ENCODE data around the gene KCNT2.

The KCNT2 gene

DNA sequence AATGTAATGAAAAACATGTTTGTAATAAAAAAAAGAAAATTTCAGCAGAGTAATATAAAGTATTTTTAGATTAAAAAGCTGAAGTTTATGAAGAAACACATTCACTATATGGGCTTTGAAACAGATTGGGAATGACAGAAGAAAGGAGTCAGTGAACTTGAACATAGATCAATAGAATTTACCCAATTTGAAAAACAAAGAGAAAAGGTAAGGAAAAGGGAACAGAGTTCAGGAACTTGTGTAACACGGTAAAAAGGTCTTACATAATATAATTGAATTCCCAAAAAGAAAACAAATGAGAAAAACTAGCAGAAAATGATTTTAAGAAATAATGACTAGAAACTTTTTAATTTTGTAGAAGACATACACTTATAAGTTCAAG, 206.8 kb downstream of the KCNT2 start:
- H3K27ac ChIP-seq, result no peak overlapping the region
- no peak overlapping the region for H3K4me2 ChIP-seq
- TF ChIP-seq, protein P1, sequence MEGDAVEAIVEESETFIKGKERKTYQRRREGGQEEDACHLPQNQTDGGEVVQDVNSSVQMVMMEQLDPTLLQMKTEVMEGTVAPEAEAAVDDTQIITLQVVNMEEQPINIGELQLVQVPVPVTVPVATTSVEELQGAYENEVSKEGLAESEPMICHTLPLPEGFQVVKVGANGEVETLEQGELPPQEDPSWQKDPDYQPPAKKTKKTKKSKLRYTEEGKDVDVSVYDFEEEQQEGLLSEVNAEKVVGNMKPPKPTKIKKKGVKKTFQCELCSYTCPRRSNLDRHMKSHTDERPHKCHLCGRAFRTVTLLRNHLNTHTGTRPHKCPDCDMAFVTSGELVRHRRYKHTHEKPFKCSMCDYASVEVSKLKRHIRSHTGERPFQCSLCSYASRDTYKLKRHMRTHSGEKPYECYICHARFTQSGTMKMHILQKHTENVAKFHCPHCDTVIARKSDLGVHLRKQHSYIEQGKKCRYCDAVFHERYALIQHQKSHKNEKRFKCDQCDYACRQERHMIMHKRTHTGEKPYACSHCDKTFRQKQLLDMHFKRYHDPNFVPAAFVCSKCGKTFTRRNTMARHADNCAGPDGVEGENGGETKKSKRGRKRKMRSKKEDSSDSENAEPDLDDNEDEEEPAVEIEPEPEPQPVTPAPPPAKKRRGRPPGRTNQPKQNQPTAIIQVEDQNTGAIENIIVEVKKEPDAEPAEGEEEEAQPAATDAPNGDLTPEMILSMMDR (conservative IDR thresholded peaks at IDR 0.05; ENCODE audit: low read depth, low read length), result no peak
- no peaks in the 10 kb centered on the region for H3K27me3 ChIP-seq (ENCODE audit: insufficient read depth, low read depth)
- no peak overlapping the region for H3K9ac ChIP-seq
- H3K4me1 ChIP-seq (ENCODE audit: low read depth, poor library complexity, severe bottlenecking), result no peaks in the 10 kb centered on the region
- H3K36me3 ChIP-seq (ENCODE audit: insufficient read depth), result no peaks in the 10 kb centered on the region
- no peak overlapping the region for H3K4me3 ChIP-seq (IDR thresholded peaks at IDR 0.05; ENCODE audit: insufficient read depth, low read depth, low read length)
- H3K79me2 ChIP-seq (ENCODE audit: insufficient read depth, low read depth), result no peaks in the 10 kb centered on the region
- H4K20me1 ChIP-seq (ENCODE audit: insufficient read depth), result no peaks in the 10 kb centered on the region
- H2AFZ ChIP-seq (ENCODE audit: low read depth), result no peak overlapping the region

DNA sequence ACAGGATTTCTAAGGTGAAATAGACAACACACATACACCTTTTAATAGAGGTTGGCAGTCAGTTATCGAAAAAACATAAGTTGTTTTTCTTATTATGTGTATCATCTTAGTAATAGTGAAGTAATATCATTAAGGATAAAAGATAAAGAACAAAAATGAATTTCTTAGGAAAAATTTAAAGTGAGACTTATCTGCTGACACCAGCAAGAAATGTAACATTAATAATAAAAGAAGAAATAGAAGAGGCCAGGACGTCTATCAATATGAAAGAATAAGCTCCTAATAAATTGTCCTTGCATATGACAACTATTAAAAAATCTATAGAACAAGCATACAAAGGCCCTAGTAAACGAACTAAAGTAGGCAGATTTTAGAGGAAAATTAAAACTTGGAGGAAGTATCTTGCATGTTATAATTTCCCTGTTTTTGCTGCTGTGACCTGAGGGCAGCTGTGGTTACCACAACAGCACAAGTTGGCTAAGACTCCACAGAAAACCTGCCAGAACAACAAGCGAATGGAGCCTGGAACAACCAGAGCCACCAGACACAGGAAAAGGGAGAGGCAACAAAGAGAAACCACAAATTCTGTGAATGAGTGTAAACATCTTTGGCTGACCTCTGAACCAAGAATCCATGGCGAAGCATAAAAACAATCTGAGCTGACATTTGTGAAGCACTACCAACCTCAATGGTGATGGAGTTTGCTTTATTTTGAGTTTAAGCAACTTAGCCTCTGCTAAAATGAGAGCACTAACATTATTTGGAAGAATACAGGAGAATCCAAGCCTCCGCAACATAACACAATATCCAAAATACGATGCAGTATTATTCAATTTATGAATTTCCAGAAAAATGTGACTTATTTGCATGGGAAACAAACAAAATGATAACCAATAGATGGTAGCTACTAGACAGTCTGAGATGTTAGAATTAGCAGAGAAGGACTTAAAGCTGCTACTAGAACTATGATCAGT, 207.5 kb downstream of the KCNT2 start:
- Histone ChIP-seq H3K4me1 (ENCODE audit: low read depth, poor library complexity, severe bottlenecking) (no peaks in the 10 kb centered on the region), H3K4me2 (no peak overlapping the region), H3K27me3 (ENCODE audit: insufficient read depth, low read depth) (no peaks in the 10 kb centered on the region), H2AFZ (ENCODE audit: low read depth) (no peak overlapping the region), H3K4me3 (IDR thresholded peaks at IDR 0.05; ENCODE audit: insufficient read depth, low read depth, low read length) (no peak overlapping the region), H3K27ac (no peak overlapping the region), H3K36me3 (ENCODE audit: insufficient read depth) (no peaks in the 10 kb centered on the region), H3K9ac (no peak overlapping the region), H4K20me1 (ENCODE audit: insufficient read depth) (no peaks in the 10 kb centered on the region), H3K79me2 (ENCODE audit: insufficient read depth, low read depth) (no peaks in the 10 kb centered on the region)
- TF ChIP-seq, protein P1 (conservative IDR thresholded peaks at IDR 0.05; ENCODE audit: low read depth, low read length), result no peak

DNA sequence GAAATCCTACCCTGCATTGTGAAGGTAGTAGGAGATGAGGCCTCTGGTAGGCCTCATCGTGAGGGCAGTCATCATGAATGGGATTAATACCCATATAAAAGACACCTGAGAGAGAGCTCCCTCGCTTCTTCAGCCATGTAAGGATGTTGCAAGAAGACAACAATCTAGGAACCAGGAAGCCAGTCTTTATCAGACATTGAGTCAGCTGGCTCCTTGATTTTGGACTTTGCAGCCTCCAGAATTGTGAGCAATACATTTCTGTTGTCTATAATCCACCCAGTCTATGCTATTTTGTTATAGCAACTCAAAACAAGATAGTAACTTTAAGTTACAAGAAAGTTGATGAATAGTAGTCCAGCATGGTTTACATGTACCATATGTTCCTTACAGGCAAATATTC, 208.5 kb downstream of the KCNT2 start:
- H3K4me1 ChIP-seq (ENCODE audit: low read depth, poor library complexity, severe bottlenecking), result no peaks in the 10 kb centered on the region
- no peak overlapping the region for H3K9ac ChIP-seq
- H3K36me3 ChIP-seq (ENCODE audit: insufficient read depth), result no peaks in the 10 kb centered on the region
- H3K79me2 ChIP-seq (ENCODE audit: insufficient read depth, low read depth), result no peaks in the 10 kb centered on the region
- H3K4me3 ChIP-seq (IDR thresholded peaks at IDR 0.05; ENCODE audit: insufficient read depth, low read depth, low read length), result no peak overlapping the region
- no peaks in the 10 kb centered on the region for H4K20me1 ChIP-seq (ENCODE audit: insufficient read depth)
- TF ChIP-seq, protein P1 (conservative IDR thresholded peaks at IDR 0.05; ENCODE audit: low read depth, low read length), result no peak
- H3K4me2 ChIP-seq, result no peak overlapping the region
- H3K27me3 ChIP-seq (ENCODE audit: insufficient read depth, low read depth), result no peaks in the 10 kb centered on the region
- no peak overlapping the region for H3K27ac ChIP-seq
- H2AFZ ChIP-seq (ENCODE audit: low read depth), result no peak overlapping the region

DNA sequence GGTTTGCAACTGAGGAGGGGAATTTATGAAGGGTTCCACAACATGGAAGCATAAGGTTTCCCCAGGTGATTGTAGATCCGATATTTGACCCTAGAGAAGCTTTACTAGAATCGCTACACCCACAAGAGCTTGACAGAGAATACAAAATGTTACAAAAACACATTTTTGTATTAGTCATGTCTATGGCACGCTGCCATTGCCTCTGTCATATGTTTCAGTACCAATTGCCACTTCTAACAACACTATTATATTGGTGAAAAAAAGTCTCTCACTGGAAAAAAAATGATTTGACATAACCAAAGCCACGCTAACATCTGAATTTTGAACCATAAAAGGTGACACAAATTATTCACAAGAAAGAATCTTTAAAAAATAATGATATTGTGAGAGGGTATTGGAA, 214.5 kb downstream of the KCNT2 start:
- H3K4me2 ChIP-seq, result no peak overlapping the region
- no peaks in the 10 kb centered on the region for H3K4me1 ChIP-seq (ENCODE audit: low read depth, poor library complexity, severe bottlenecking)
- H4K20me1 ChIP-seq (ENCODE audit: insufficient read depth), result no peaks in the 10 kb centered on the region
- H3K27ac ChIP-seq, result no peak overlapping the region
- TF ChIP-seq, protein P1 (conservative IDR thresholded peaks at IDR 0.05; ENCODE audit: low read depth, low read length), result no peak
- H3K4me3 ChIP-seq (IDR thresholded peaks at IDR 0.05; ENCODE audit: insufficient read depth, low read depth, low read length), result no peak overlapping the region
- H3K36me3 ChIP-seq (ENCODE audit: insufficient read depth), result no peaks in the 10 kb centered on the region
- no peaks in the 10 kb centered on the region for H3K27me3 ChIP-seq (ENCODE audit: insufficient read depth, low read depth)
- H3K9ac ChIP-seq, result no peak overlapping the region
- H2AFZ ChIP-seq (ENCODE audit: low read depth), result no peak overlapping the region
- no peaks in the 10 kb centered on the region for H3K79me2 ChIP-seq (ENCODE audit: insufficient read depth, low read depth)

All from KMS-11 (cell line).